GM23338 (cell line): ENCODE measurements around the gene ZNF106.

Experiments used
- CREB1 ChIP-seq: fragments of 250-450 bp; sonication (Bioruptor Pico); IDR thresholded peaks from 2 replicates; pipeline ENCODE4 v1.5.0; 2020; ENCODE audit warnings: low read depth, mild to moderate bottlenecking, moderate library complexity
- CTCF ChIP-seq, 2 experiments: fragments of 200-600 bp in 1 of 2; sonication (generic) in 1 of 2; conservative IDR thresholded peaks; 2 replicates each; pipeline versions ENCODE4 v1.5.1 to v1.6.1; 2016 to 2017; ENCODE audit warnings: antibody characterized with exemption in 2 of 2, low read depth in 2 of 2, mild to moderate bottlenecking in 2 of 2, moderate library complexity in 1 of 2
- EZH2 ChIP-seq: fragments of 200-600 bp; sonication (generic); IDR thresholded peaks from one replicate; pipeline ENCODE4 v1.8.0; 2017; ENCODE audit warnings: antibody characterized with exemption, mild to moderate bottlenecking, low read depth; ENCODE audit not compliant: unreplicated experiment
- EZH2phosphoT487 ChIP-seq: fragments of 200-600 bp; sonication (generic); IDR thresholded peaks from one replicate; pipeline ENCODE4 v1.8.1; 2018; ENCODE audit warnings: antibody characterized with exemption; ENCODE audit not compliant: unreplicated experiment
- JUNB ChIP-seq: IDR thresholded peaks from one replicate; pipeline ENCODE4 v1.6.1; 2016; ENCODE audit warnings: antibody characterized with exemption; ENCODE audit not compliant: unreplicated experiment
- POLR2AphosphoS5 ChIP-seq: IDR thresholded peaks from 2 replicates; pipeline ENCODE4 v1.6.1; 2016; ENCODE audit warnings: antibody characterized with exemption, low read depth
- STAT1 ChIP-seq: IDR thresholded peaks from one replicate; pipeline ENCODE4 v1.6.1; 2016; ENCODE audit warnings: antibody characterized with exemption; ENCODE audit not compliant: unreplicated experiment
- ZNF114 ChIP-seq: fragments of 250-450 bp; sonication (Bioruptor Pico); IDR thresholded peaks from 2 replicates; pipeline ENCODE4 v1.5.0; 2020; ENCODE audit warnings: mild to moderate bottlenecking, moderate library complexity
- ZNF331 ChIP-seq: fragments of 250-450 bp; sonication (Bioruptor Pico); IDR thresholded peaks from 2 replicates; pipeline ENCODE4 v1.5.0; 2020; ENCODE audit warnings: low read depth, mild to moderate bottlenecking, moderate library complexity
- TF ChIP-seq, protein P1 (sequence below): IDR thresholded peaks from one replicate; pipeline ENCODE4 v1.6.1; 2018; ENCODE audit warnings: antibody characterized with exemption; ENCODE audit not compliant: unreplicated experiment

DNA sequence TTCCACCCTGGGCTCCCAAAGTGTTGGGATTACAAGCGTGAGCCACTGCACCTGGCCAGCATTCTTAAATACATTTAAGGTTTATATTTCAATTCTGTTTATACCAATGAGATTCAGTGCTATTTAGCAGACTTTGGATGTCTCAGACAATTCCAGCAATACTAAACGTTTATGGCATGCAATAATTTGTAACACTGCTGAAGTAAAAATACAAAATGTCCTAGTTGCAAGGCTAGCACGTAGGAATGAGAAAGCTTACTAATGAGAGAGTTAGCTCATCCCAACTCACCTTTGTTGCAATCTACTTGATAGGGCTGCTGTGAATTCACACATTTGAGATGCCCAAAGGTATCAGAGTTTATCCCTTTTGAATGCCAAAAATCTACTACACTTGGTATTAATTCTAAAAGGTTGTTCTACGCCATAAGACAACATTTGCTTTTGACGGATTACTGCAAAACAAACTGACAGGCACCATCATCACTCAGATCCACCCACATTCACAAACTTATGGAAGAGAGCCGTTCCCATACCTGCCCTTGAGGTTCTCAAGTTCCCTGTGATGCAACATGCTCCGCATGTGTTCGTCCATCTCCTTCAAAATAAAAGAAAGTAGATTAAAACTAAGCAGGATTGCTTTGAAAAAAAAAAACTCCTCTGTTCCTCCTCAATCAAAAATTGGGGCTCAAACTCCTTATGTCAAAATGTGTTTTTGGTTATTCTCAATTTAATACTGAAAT is 25.3 kb downstream of the ZNF106 start:
- no peak for TF ChIP-seq CTCF (conservative IDR thresholded peaks at IDR 0.05; ENCODE audit: low read depth in 2 of 2)
- TF ChIP-seq ZNF331, result no peak
- TF ChIP-seq POLR2AphosphoS5, result no peak
- no peak for TF ChIP-seq EZH2
- TF ChIP-seq, protein P1, sequence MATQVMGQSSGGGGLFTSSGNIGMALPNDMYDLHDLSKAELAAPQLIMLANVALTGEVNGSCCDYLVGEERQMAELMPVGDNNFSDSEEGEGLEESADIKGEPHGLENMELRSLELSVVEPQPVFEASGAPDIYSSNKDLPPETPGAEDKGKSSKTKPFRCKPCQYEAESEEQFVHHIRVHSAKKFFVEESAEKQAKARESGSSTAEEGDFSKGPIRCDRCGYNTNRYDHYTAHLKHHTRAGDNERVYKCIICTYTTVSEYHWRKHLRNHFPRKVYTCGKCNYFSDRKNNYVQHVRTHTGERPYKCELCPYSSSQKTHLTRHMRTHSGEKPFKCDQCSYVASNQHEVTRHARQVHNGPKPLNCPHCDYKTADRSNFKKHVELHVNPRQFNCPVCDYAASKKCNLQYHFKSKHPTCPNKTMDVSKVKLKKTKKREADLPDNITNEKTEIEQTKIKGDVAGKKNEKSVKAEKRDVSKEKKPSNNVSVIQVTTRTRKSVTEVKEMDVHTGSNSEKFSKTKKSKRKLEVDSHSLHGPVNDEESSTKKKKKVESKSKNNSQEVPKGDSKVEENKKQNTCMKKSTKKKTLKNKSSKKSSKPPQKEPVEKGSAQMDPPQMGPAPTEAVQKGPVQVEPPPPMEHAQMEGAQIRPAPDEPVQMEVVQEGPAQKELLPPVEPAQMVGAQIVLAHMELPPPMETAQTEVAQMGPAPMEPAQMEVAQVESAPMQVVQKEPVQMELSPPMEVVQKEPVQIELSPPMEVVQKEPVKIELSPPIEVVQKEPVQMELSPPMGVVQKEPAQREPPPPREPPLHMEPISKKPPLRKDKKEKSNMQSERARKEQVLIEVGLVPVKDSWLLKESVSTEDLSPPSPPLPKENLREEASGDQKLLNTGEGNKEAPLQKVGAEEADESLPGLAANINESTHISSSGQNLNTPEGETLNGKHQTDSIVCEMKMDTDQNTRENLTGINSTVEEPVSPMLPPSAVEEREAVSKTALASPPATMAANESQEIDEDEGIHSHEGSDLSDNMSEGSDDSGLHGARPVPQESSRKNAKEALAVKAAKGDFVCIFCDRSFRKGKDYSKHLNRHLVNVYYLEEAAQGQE, result no peak
- no peak for TF ChIP-seq STAT1
- TF ChIP-seq EZH2phosphoT487, result no peak
- no peak for TF ChIP-seq CREB1 (CRISPR knock-in tag)
- TF ChIP-seq ZNF114 (CRISPR knock-in tag), result no peak
- TF ChIP-seq JUNB, result no peak
